Endothelial cell of umbilical vein (primary cell): ENCODE measurements around the gene CDHR5.

Source experiments
- CTCF ChIP-seq, 2 donors: IDR thresholded peaks; 1 replicate in 1 of 2; 2 replicates in 1 of 2; pipeline ENCODE4 v1.5.1; 2011; ENCODE audit warnings: low read length in 2 of 2, mild to moderate bottlenecking in 2 of 2, moderate library complexity in 2 of 2, control low read depth in 1 of 2, inconsistent platforms in 1 of 2, low read depth in 1 of 2; ENCODE audit not compliant: insufficient read depth in 1 of 2; ENCODE audit errors: extremely low read depth in 1 of 2
- EZH2 ChIP-seq: IDR thresholded peaks from 2 replicates; pipeline ENCODE4 v1.6.1; 2012; ENCODE audit warnings: borderline replicate concordance, low read depth, mild to moderate bottlenecking, moderate library complexity, low read length, inconsistent platforms; ENCODE audit not compliant: severe bottlenecking
- GATA2 ChIP-seq: IDR thresholded peaks from 2 replicates; pipeline ENCODE4 v1.7.0; 2011; ENCODE audit warnings: low read depth, mild to moderate bottlenecking, moderate library complexity, mixed read lengths, low read length; ENCODE audit not compliant: insufficient read length, insufficient read depth
- JUN ChIP-seq: IDR thresholded peaks from 2 replicates; pipeline ENCODE4 v1.6.1; 2011; ENCODE audit warnings: borderline replicate concordance, low read depth; ENCODE audit not compliant: insufficient read length, insufficient read depth
- MAX ChIP-seq: IDR thresholded peaks from 2 replicates; pipeline ENCODE4 v1.6.1; 2011; ENCODE audit not compliant: insufficient read depth, insufficient read length
- POLR2A ChIP-seq: IDR thresholded peaks from 2 replicates; pipeline ENCODE4 v1.6.1; 2012; ENCODE audit warnings: low read depth, mild to moderate bottlenecking, control low read depth, low read length
- POLR2AphosphoS5 ChIP-seq: IDR thresholded peaks from 2 replicates; pipeline ENCODE4 v1.6.1; 2012; ENCODE audit warnings: low read depth, mild to moderate bottlenecking, control low read depth, low read length, moderate library complexity; ENCODE audit not compliant: insufficient read depth

- no peak for TF ChIP-seq CTCF (IDR thresholded peaks at IDR 0.05; ENCODE audit: extremely low read depth in 1 of 2, insufficient read depth in 1 of 2, low read depth in 1 of 2, low read length in 2 of 2)
- TF ChIP-seq POLR2A: no peak
- no peak for TF ChIP-seq POLR2AphosphoS5
- TF ChIP-seq EZH2: no peak
- no peak for TF ChIP-seq JUN
- TF ChIP-seq MAX: no peak
- TF ChIP-seq GATA2: no peak
These were observed 29.4 kb downstream of the CDHR5 start for GRCh38 chr11:595400-595799.
